ENCODE measurements around the gene ATP13A1.

Gene ATP13A1

DNA sequence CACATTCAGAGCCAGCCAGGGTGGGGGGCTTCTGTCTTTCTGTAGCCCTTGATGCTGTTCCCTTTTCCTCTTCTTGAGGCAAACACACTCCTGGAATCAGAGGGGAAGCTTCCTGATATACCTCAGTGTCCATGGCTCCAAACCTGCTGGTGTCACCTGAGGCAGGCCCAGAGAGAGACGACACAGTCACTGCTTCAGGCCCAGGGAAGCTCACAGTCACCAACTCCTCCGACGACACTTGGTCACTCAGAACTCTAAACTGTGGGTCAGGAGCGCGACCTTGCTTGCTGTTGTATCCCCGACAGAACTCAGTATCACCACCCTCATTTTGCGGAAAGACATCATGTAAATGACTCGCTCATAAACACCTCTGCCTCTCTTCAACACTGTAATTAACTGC lies 1.1 kb downstream of the ATP13A1 start:
- no peak for DNase-seq

DNA sequence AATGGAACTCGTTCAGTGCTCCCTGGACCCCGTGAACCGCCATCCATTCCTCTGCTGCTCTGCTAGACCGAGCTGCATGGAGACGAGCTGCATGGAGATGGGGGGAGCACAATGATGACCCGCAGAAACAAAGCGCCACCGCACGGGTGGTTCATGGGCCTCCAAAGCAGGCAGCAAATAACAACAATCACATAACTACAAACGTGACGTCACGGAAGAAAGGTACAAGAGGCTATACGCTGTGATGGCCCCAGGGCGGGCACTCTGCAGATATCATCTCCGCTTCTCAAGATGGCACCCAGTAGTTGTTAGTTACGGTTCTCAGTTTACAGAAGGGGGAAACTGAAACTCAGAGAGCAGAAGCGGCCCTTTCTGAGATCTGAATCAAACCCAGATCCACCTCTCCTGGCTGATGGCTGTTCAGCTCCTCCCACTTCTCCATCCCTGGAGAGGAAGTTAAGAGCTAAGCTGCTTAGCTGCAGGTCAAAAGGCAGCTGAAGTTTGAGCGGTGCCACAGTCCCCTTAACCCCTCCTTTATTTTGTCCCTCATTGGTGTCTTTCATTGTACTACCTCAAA lies 1.7 kb downstream of the ATP13A1 start:
- DNase-seq = no peak

DNA sequence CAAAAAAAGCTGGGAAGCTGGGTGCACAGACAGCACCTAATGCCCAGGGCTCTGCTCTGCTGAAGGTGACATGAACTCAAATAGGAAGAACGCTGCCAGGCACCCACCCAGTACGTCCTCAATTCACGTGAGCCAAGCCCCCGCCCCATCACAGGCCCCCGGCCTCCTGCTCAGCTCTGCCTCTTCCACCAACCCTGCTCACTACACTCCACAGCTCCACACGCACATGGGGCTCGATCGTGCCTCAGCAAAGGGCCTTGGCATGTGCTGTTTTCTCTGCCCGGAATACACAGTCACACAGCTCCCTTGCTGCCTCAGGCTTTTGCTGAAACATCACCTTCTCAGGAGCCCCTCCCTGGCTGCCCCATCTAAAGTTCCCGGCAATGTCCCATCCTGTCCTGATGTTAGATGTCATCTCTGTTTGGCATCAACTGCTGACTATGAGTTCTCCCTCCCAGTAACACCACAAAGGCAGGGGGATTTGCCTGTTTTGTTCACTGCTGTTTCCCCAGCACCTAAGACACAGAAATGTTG lies 2.3 kb downstream of the ATP13A1 start:
- no peak for DNase-seq

DNA sequence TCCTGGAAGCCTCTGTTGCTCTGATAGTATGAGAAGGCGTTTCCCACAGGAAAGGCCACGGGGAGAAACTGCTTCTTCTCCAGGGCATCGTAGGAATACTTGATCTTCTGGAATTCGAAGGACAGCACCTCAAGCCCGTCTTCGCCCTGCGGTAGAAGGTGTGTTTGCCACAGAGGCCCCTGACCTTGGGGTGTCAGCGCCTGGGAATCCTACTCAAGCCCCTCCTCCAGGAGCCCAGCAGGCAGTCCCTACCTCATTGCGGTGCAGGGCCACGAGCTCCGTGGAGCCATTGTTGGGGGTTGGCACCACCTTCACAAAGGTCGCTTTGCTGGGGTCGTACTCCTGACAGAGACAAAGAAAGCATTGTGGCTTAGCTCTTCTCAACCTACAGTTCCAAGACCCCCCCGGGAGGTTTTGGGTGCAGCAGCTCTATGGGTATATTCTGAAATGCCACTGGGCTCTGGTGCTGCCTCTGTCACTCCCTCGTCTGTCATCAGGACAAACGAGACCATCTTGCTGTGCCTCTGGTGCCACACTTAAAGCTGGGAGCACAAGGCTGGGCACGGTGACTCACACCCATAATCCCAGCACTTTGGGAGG lies 3.7 kb downstream of the ATP13A1 start:
- DNase-seq = no peak

DNA sequence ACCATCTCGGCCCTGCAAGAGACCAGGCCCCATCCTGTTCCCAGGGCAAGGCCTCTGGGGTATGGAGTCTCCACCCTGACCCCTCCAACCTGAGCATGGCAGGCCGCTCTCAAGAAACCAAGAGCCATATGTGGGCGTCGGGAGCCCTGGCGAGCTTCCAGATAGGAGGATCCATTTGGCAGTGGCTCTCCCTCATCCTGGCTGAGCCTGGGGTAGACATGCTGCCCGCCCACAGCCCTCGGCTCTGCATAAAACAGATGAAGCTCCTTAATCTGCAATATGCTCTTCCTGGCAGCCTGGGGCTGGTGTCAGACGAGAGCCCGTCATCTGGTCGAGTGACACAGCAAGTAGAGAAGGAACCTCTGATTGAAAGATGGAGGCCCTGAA lies 6.1 kb downstream of the ATP13A1 start:
- DNase-seq = no peak

DNA sequence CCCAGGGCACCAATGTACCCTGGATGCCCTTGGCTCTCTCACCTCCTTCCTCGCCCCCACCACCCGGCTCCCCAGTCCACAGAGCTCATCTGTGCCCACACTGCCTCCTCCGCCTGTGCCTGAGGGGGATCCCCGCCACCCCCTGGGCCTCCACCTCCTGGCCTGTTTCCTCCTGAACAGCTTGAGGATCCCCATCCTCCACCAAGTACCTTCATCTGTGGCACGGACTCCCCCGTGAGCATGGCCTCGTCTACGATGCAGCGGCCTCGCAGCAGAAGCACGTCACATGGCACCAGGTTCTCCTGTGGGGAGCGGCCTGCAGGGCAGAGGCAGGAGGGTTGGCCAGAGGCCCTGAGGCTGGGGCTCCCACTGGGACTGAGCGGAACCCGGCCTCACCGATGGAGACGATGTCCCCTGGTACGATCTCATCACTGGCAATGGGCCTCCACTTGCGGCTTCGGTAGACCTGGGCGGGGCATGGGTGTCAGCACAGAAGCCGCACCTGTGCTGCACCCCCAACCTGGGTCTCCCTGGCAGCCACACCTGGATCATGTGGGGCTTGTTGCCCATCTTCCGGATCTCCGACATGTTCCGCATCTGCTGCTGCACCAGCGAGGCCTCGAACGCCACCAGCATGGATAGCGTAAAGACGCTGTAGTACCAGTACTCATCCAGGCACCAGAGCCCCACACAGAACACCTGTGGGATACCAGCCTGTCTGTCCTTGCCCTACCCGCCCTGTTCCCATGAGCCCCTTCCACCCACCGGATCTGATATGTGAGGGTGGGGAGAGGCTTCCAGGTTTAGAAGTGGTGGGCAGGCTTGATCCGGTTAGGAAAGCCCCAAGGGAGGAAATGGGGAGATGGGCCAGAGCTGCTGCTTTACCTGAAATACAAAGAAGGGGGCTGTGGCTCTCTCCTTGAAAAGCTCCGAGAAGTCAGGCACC lies 6.8 kb downstream of the ATP13A1 start:
- DNase-seq = no peak

DNA sequence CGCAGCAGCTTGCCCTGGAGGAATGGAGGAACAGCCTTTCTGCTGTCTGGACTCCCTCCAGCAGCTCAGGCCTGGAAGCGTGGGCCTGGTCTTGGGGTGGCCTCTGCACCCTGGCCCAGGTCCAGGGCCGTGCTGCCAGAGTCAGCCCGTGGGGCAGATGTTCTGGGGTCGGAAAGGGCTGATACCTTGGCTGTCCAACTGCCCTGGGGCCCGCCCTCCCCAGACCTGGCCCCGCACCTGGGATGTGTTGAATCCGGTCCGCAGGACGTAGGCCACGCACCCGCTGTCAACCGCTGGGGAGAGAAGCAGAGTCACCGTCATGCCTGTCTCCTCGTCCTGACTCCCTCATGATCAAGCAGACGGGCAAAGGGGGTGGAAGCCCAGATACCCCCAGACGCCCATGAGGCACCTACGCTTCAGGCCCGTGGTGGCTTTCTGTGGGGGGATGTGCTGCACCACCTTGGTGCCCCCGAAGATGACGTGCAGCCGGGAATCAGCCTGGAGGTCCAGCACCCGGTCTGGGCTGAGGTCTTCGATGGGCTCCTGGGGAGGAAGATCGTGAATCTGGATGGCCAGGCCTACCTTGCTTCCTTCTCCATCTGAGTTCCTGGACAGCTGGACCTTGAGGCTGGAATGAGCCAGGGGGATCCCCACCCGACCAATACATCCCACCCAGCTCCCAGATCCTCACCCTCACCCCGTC lies 7.7 kb downstream of the ATP13A1 start:
- no peak for DNase-seq

DNA sequence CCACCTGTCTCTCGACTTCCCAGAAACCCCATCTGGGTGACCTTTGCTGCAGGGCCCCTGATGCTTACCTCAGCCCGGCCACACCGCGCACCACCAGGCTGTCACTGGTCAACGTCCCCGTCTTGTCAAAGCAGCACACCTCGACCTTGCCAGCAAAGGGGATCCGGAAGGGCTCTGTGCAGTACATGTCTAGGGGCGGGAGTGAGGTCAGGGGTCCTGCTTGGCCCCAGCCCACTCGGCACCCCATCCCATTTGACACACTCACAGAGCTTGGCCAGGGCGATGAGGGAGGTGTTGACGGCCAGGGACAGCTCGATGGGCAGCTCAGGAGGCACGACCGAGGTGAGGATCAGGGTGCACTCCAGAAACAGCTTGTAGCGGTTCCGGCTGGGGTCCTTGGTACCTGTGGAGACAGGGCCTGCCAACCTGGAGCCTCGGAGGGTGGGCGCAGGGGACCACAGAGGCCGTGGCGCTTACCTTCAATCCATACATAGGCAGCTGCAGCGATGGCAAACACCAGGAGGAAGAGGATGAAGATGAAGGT lies 8.4 kb downstream of the ATP13A1 start:
- DNase-seq = no peak

DNA sequence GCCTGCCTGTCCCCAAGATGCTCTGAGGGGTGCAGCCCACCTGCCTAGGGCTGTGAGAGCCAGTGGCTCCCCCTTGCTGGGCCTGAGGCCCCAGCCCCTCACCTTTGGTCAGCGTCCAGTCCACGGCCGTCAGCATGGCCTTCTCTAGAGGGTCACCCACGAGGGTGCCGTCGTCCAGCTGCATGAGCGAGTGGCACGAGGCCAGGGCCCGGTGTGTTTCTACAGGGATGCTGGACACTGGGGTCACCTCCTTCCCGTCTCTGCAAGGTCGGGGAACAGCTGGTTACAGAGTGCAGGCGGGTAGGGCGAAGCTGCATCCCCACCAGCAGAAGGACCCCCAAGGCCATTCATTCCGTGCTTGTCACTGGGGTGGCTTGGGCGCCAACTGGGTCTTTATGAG lies 9.0 kb downstream of the ATP13A1 start:
- DNase-seq = no peak

DNA sequence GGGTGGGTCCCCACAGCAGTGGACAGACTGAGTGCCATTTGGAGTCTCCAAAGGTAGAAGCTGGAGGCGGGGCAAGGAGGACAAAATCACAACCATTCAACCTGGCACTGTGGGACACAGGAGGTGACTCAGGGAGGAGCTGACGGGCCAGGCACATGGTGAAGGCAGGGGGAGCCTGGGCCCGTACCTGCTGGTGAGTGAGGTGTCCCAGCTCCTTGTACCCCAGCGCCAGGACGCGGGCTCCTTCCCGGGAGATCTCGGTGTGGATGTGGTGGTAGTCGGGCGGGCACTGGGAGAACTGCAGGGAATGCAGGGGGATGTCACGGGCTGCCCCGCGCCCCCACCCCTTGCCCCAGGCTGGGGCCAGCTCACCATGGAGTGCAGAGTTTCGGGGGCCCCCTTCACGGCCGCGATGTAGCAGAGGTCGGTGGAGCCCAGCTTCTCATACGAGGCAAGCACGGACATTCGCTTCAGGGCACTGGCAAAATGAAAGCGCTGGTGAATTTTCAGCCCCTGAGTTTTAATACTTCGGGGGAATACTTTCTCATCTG lies 9.8 kb downstream of the ATP13A1 start:
- no peak for DNase-seq

DNA sequence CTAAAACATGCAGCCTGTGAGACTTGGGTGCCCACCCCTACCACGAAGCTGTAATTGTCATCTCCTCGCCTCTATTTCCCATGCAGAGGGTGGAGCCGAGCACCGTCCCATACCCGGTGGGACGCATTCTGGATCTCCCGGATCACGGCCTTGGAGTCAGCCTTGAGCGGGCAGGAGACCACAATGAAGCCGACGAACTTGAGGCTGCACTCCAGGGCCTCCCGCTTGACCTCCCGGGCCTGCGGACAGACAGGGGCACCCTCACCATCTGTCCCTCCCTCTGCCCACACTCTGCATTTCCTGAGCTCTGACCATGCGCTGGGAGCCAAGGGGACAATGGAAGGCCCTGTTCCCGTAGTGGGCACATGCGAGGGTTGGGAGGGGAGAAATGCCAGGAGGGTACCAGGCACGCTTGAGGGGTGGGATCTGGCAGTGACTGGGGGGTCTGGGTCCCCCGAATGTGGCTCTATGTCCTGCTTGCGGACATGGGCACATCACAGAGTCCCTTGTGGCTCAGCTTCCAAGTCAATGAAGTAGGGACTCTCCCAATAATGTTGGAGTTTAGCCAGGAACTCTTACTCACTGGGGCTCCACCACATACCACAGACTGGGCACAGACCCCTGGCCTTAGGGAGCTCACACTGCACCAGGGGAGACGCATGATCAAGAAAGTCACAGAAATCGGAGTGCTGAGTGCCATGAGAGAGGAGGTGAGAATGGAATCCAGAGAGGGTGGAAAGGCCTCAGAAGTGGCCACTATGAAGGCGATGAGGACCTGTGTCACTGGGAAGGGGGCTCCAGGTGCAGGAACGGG lies 10.8 kb downstream of the ATP13A1 start:
- DNase-seq = no peak

DNA sequence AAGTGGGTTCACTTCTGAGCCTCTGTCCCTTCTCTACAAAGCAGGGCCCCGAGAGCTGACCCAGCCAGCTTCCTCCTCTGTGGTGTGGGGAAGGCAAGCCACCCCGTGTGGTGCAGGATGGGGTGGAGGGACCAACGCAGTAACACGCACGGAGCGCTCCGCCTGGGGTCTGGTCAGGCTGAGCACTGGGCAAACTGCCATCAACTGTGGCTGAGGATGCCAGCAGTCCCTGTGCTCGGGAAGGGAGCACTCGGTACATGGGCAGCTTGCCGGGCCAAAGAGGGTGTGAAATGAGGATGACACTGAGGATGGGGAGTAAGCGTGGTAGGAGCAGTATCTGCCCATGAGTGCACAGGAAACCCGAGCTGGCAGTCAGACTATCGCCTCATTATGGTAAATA lies 12.4 kb downstream of the ATP13A1 start:
- DNase-seq = no peak

DNA sequence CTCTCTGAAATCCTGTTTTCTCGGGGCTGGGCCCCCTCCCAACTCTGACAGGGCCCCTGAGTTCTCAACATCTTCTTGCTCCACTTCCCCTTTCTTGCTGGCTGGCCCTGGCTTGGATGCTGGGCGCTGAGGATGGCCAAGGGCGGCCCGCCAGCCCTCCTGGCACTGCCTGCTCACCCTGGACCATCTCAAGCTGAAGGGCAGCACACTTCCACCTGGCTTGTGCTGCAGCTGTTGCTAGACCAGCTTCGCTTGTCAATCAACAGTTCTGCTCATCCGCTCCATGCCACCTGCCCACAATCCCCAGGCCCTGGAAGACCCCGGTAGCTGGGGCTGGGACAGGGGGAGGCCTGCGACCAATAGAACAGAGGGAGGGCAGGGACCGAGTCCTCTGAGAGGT lies 13.1 kb downstream of the ATP13A1 start:
- no peak for DNase-seq

DNA sequence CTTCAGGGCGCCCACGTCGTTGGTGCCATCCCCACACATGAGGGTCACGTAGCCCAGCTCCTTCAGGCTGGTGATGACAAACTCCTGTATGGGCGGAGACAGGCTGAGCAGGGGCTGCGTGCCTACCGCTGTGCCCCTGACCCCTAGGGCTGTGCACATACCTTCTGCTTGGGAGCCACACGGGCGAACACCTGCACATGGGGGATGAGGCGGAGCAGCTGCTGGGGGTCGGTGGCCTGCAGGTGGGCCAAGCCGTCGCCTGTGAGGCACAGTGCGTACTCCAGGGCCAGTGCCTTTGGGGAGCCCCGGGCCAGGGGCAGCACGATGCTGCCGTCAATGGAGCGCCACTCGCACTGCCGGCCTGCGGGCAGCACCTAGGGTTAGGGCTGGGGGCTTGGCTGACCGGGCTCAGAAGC lies 13.9 kb downstream of the ATP13A1 start:
- DNase-seq = no peak

DNA sequence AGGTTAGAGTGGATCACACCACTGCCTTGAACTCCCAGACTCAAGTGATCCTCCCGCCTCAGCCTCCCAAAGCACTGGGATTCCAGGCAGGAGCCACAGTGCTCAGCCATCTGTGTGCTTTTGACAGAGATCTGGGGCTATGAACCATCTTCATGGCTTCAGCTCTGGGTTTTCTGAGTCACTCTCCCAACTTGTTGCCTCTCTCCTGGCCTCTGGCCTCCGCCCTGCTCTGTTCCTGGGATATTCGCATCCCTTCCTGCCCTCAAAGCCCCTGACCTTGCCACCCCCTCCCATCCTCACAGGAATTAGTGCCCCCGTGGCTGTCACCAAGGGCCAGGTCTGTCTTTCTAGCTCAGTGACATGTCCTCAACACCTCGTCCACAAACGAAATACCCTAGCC lies 14.3 kb downstream of the ATP13A1 start:
- DNase-seq = no peak

DNA sequence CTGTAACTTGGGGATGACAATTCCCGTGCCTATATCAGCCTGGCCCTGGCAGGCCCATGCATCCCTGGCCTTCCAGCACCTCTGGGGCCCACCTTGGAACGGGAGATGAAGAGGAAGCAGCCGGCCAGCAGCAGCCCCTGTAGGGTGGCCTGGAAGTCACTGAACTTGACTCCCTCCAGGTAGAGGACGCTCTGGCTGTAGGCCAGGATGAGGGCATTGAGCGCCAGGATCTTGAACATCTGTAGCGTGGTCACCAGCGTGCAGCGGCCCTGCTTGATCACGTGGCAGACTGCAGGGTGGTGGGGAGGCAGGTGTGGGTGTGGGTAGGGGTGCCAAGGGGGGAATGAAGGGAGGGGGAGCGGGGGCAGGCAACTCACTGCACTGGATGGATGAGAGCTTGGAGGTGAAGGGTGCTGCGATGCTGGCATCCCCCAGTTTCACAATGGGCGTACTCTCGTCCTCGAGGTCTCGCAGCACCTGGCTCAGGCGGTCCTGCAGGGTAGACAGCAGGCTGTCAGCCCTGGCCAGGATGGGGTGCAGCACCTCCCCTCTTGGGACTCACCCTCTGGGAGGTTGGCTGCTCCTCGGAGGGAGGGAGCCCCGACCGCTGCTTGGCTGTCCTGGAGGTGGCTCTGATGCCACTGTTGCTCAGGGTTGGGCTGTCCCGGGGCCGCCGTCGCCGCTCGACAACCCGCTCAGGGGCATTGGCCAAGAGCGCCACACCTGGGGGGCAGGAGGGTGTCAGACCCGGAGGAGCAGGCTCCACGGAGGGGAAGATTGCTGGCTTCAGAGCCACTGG lies 16.2 kb downstream of the ATP13A1 start:
- no peak for DNase-seq

DNA sequence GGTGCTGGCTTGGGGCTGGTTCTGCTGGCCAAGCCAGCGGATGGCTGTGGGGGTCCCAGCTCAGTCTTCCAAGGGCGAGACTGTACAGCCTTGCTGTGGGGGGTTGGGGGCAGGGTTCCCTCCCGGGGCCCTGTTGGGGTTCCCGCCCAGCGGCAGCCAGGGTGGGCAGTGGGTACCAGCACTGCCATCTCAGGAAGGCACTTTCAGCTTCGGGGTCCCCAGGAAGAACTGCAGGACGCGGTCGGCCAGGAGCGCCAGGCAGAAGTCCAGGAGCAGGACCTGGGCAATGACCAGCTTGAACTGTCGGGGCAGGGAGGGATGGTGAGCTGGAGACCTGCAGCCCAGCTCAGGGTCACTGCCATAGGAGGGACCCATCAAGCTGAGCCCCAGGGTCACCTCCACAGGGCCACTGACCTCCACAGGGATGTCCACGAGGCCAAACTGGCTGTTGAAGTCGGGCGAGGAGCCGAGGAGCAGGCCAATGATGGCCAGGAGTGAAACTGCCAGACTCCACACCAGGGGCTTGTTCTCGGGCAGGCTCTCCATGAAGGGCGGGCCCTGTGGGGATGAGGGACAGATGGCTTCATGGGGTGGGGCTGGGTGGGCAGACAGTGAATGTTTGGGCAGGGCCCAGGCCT lies 18.1 kb downstream of the ATP13A1 start:
- DNase-seq = no peak

DNA sequence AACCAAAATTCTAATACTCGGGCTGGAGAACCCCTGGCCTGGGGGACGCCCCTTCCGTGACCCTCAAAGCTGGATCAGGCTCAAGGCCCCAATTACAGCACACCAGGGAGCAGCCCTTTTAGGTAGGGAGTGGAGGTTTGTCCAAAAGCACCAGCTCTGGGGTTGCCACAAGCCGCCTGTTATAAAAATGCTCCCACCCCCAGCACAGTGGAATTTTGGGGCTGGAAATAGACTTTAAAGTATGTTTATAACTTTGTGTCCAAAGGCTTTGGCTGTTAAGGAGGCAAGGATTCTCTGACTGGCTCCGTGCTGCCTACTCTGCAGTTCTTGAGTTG lies 19.5 kb downstream of the ATP13A1 start:
- DNase-seq = no peak

DNA sequence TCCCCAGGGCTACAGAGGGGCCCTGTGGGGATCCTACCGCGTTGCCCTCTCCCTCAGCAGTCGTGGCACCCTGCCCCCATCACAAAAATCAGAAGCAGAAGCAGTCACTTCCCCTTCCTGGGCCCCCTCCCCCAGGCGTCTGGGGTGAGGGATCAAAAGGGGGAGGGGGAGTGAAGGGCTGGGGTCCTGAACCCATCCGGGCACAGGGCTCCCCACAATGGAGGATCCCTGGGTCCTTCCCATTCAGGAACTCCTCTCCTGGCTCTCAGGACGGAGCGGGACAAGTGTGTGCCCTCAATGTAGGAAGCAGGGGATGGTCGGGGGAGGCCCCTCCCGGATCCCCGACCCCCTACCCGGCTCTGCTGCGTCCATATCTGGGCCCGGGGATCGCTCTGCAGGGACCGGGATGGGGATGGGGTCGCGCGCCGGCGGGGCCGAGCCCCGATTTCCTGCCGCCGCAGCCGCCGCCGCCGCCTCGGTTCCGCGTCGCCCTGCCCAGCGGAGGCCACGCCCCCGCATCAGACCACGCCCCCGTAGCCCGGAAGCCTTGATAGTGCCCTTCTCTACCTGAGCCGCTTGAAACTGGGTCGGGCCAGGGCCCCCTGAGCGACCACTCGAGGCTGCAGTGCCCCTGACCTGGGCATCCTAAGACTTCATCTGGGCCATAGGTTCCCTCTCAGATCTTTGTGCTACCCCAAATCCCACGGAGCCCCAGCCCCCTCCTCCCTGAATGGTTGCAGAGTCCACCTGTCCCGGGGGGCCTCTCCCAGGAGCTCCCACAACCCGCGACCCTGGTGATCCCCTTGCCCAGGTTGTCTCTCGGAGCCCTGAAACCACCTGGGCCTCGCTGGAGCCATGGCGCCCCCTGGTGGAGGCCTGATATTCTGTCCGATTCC lies 20.1 kb downstream of the ATP13A1 start, which contains the start of gene GMIP:
TSS of gene GMIP (minus strand) at position 500 of the 896 bp plus-strand sequence. CDS start at position 372, 128 bp downstream.
- DNase-seq = peak; percentile 26
